NOMO-1 treated with DMSO at 0.1 percent for 48 hours (cell line): ENCODE measurements around the gene PARVB.

ENCODE experiments used
- DNase-seq: peaks from one replicate; lab custom pipeline; 2025; ENCODE audit not compliant: unreplicated experiment; lab: John Stamatoyannopoulos, UW

PARVB gene

GRCh38 chr22:44179196-44179988 lies 155.3 kb downstream of the PARVB start:
- DNase-seq: peak; percentile 14

- peak; percentile 37 for DNase-seq
Measured at GRCh38 chr22:44179989-44180705, 156.0 kb downstream of the PARVB start.

GRCh38 chr22:44180706-44181032 lies 156.6 kb downstream of the PARVB start, which contains the start of gene PARVG:
TSS of gene PARVG (plus strand) at chr22:44180925. CDS start at chr22:44183330, 2,405 bp downstream.
- DNase-seq: peak; percentile 66

- peak; percentile 67 for DNase-seq
Measured at GRCh38 chr22:44181033-44181911, 157.2 kb downstream of the PARVB start.

GRCh38 chr22:44181912-44182587 lies 157.9 kb downstream of the PARVB start:
- DNase-seq: peak; percentile 20

- peak; percentile 91 for DNase-seq
Measured at GRCh38 chr22:44182588-44183286, 158.6 kb downstream of the PARVB start.

- DNase-seq: no peak
Measured at GRCh38 chr22:44183287-44183588, 159.1 kb downstream of the PARVB start.

- DNase-seq: no peak
Measured at GRCh38 chr22:44184006-44184405, 159.9 kb downstream of the PARVB start.

GRCh38 chr22:44185237-44186120 lies 161.4 kb downstream of the PARVB start:
- DNase-seq: no peak

- no peak for DNase-seq
Measured at GRCh38 chr22:44186121-44186510, 162.0 kb downstream of the PARVB start.

- DNase-seq: no peak
Measured at GRCh38 chr22:44186737-44187136, 162.6 kb downstream of the PARVB start.

- no peak for DNase-seq
Measured at GRCh38 chr22:44187652-44188230, 163.6 kb downstream of the PARVB start.

GRCh38 chr22:44188316-44188715 lies 164.2 kb downstream of the PARVB start:
- no peak for DNase-seq

GRCh38 chr22:44188986-44189630 lies 165.0 kb downstream of the PARVB start:
- DNase-seq: no peak

- no peak for DNase-seq
Measured at GRCh38 chr22:44190381-44190976, 166.4 kb downstream of the PARVB start.

GRCh38 chr22:44191036-44191454 lies 166.9 kb downstream of the PARVB start:
- DNase-seq: no peak

- peak; percentile 67 for DNase-seq
Measured at GRCh38 chr22:44192098-44192815, 168.2 kb downstream of the PARVB start.
